GM21717 (cell line): ENCODE results near the gene NCAN.
A peak's percentile ranks its signal among the peaks of the same experiment; 100 is the strongest.
"Not testable (repeated sequence)": the region's sequence is repeated elsewhere in the genome, so short reads cannot be mapped to it uniquely, and the experiment has no call there.

Source experiments
- ATAC-seq: cut with Tn5 transposase; IDR thresholded peaks from one replicate; pipeline ENCODE4 v1.9.1; 2021; ENCODE audit warnings: mild to moderate bottlenecking, moderate library complexity; ENCODE audit not compliant: unreplicated experiment

The NCAN gene

DNA sequence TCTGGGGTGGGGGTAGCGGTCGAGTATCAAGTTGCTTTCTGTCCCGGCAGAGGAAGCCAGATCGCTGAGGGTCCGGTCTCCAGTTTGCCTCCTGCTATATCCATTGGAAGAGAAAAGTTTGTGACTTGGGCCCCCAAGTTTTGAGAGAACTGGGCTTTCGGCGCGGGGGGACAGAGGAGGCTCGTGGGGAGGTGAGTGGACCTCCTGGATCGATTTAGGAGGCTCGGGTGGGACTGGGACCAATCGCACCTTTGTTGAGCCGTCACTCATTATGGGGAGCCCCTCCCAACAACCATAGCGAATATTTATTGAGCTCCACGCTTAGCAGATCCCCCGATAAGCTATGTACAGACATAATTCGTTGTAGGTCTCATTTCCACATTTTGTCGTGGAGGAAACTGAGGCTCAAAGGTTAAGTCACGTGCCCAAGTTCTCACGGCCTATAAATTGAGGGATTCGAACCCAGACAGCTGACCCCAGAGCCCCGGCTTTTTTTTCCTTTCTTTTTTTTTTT is 18.8 kb upstream of the NCAN start:
- ATAC-seq: no peak

- no peak for ATAC-seq
Observed at GRCh38 chr19:19193926-19194325, 17.8 kb upstream of the NCAN start.

DNA sequence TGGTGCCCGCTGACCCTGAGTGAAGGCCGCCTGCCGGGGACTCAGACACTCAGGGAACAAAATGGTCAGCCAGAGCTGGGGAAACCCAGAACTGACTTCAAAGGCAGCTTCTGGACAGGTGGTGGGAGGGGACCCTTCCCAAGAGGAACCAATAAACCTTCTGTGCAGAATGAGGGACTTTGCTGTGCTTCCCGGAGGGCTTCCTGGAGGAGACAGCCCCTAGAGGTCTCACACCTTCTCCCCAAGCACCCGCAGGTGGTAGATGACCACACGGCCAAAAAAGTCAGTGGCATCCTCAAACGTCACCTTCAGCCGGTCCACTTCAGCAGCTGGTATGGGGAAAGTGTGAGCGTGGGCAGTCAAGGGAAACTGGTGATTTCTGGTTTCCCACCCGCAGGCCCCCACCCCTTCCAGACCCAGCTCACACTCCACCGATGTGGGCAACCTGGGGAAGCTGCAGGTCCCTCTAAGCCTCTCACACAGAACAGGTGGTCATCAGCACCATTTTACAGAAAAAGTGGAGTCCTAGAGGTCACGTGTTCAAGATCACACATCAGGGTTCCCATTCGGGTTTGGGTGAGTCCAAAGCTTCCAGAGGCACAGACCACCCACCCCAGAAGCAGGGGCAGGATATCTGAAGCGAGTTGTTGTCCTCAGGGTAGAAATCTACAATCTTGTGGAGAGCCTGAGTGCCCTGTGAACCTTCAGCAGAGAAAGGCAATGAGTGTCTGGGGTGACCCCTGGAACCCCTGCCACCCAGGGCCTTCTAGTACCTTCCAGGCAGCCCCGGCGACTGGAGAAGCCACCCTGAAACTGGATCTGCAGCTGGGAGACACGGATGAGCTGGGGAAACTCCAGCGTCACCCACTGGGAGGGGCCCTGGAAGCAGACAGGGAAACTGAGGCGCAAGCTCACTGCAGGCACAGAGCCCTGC is 9.8 kb upstream of the NCAN start:
- ATAC-seq: no peak

GRCh38 chr19:19202707-19203011 is 9.1 kb upstream of the NCAN start:
- no peak for ATAC-seq

GRCh38 chr19:19203012-19203856 is 8.5 kb upstream of the NCAN start, which contains the start of gene NR2C2AP:
TSS of gene NR2C2AP (minus strand) at chr19:19203414. CDS start at chr19:19203060, 354 bp downstream.
- ATAC-seq: peak; percentile 40

- ATAC-seq: no peak
Observed at GRCh38 chr19:19204181-19204580, 7.6 kb upstream of the NCAN start.

GRCh38 chr19:19205416-19206410 is 6.0 kb upstream of the NCAN start:
- no peak for ATAC-seq

DNA sequence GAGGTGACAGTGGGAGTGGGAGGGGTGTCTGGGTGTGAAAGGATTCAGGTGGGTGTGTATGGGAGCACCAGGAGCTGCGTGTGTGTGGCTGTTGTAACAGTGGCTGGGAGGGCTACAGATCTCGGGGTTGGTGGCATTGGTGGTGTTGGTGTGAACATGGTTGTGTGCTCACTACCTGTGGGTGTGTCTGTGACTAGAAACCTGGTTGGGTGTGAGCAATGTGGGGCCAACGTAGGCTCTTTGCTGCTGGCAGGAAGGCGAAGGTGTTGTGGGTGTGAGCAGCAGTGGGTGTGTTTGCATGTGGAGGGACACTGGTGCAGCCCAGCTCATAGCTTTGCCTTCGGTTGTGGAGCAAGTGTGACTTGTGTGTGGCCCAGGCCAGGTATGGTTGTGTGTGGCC is 4.8 kb upstream of the NCAN start:
- ATAC-seq: no peak

- no peak for ATAC-seq
Observed at GRCh38 chr19:19207637-19208572, 3.9 kb upstream of the NCAN start.

GRCh38 chr19:19209372-19209771 is 2.4 kb upstream of the NCAN start:
- no peak for ATAC-seq

- ATAC-seq: no peak
Observed at GRCh38 chr19:19212916-19213315, 1.2 kb downstream of the NCAN start.

GRCh38 chr19:19213426-19214158 is 1.8 kb downstream of the NCAN start:
- no peak for ATAC-seq

GRCh38 chr19:19214159-19214490 is 2.4 kb downstream of the NCAN start:
- no peak for ATAC-seq

DNA sequence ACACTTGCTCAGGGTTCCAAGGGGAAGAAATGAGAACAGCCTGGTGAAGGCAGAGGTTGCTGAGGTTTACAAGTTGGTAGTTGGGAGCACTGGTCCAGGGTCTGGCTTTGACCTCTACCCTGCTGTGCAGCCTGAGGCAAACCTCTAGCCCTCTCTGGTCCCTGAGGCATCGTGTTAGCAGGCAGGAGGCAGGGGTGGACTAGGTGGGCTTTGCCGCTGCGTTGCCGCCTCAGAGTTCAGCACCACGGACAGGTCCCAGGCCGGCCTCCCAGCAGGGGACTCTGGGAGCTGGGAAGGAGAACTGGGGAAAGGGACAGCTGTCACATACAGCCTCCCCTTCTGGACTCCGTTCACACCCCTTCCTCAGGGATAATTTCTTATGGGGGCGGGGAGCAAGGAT is 3.1 kb downstream of the NCAN start:
- no peak for ATAC-seq

GRCh38 chr19:19215792-19216191 is 4.0 kb downstream of the NCAN start:
- ATAC-seq: no peak

DNA sequence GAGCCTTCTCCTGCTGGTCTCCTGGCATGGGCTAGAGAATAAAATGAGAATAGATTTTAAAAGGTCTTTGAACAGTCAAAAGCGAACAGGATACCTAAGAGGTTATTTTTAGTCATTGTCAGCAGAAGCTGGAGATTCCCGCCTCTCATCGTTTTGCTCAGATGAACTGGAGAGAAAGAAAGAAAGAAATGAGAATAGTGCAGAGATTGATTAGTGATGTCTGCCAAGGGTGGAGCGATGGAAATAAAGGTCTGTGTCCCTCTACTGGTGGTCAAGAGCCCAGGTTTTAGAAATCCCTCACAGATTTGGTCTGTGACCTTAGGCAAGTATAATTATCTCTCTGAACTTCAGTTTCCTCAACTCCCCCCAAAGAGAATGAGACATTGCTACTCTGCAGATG is 5.3 kb downstream of the NCAN start:
- no peak for ATAC-seq

GRCh38 chr19:19218911-19219310 is 7.2 kb downstream of the NCAN start:
- ATAC-seq: no peak

- ATAC-seq: not testable (repeated sequence)
Observed at GRCh38 chr19:19221000-19221399, 9.2 kb downstream of the NCAN start.

DNA sequence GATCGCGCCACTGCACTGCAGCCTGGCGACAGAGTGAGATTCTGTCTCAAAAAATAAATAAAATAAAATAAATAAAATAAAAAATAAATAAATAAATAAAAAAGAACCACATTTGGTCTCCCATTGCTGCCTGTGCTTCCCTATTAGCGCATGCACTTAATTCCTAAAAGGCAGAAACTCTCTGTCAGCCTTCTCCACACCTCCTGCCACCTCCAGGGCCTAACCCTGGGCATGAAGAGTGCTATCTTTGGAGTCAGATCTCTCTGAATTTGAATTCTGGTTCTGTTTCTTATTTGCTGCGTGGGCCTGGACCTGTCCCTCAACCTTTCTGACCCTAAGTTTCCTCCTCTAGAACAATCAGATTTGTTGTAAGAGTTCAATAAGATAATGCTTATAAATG is 11.3 kb downstream of the NCAN start:
- no peak for ATAC-seq
